Endometrium (tissue), 2 donors: ENCODE data around the gene ERFL.
"Not testable (repeated sequence)": the region's sequence is repeated elsewhere in the genome, so short reads cannot be mapped to it uniquely, and the experiment has no call there.

Experiments used
- FAIRE-seq: peaks from 2 replicates; lab custom pipeline; 2012; peaks lifted over from hg19 to GRCh38; lab: Jason Lieb, UNC
- donor health status: control.
- donor health status: control.

The ERFL gene

DNA sequence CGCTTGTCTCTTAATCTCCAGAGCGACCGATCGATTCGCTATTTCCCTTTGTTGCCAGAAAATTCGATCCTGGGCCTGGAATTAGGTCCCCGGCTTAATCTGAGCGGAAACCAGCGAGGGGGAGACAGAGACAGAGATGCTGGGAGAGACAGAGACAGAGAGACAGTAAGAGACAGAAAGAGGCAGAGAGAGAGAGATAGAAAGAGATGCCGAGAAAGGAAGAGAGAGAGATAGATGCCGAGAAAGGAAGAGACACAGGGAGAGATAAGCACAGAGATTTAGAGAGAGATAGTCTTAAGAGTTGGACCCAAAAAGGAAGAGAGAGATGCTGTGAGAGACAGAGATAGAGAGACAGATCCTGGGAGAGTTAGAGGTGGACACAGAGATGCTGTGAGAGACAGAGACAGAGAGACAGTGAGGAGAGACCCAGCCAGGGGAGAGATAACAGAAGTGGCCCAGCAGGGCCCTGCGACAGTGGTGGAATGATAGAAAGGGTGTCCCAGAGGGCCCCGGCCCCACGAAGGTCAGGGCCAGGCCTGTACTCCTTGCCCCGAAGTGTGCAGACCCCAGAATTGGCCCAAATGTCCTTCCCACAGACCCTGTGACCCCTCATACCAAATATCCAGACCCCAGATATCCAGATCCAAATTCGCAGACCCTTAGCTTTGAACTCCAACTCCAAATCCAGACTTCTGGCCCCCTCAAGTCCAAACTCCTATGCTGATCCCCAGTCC lies 1.3 kb downstream of the ERFL start:
- no peak for FAIRE-seq

DNA sequence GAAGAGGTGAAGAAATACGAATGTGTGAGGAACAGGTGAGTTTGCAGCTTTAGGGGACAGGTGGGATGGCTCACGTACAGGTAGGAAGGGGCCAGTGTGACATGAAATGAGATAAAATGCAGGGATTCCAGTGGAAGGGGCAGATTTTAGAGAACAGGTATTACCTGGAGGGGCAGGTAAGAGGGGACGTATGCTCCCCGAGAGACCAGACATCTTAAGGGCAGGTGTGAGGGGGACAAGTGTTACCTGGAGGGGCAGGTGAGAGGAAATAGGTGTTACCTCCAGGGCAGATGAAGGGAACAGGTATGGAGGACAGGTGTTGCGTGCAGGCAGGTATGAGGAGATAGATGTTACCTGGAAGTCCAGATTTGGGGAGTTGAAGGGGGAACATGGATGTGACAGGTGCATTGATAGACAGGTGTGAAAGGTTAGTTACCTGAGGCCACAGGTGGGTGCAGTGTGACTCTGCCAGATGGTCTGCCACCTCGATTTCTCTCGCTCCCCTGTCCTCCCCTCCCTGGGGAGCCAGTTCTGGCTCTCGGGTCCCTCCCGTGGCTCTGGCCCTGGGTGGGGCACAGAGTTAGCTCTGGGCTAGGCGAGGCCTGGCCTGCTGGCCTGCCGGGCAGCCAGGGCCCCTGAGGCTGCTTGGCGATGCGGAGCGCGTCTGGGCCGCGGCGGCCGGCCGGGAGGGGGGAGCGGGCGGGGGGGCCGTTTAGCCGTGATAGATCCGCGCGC lies 2.1 kb downstream of the ERFL start:
- no peak for FAIRE-seq

DNA sequence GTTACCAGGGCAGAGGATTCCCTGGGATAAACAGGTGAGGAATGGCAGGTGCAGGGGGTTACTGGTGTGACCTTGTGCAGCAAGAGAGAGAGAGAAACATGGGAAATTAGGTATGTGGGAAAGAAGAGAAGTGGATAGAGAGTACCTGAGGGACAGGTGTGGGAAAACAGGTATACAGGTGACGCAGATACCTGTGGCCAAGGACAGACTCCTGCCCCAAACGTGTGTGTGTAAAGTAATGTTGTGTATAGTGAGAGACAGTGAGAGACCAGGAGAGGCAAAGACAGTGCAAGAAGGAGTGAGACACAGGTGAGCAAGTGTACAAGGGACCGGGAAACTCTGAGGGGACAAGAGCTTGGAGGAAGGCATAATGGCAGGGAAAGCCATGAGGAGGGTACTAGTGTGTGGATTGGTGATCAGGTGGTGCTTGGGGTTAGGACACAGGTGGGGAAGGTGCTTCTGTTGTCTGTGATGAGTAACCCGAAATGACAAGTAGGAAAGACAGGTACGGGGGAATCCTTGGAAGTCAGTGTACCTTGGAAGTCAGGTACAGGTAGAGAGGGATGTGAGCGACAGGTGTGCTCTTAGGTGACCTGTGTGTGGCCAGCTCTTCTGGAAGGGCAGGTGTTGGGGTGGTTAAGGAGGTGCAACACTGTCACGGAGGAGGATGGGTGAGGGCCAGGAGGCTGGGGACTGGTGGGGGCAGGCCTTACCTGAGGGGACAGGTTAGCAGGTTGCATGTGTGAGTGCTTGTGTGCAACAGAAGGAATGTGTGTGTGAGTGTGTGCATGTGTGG lies 2.8 kb downstream of the ERFL start:
- FAIRE-seq, result no peak

DNA sequence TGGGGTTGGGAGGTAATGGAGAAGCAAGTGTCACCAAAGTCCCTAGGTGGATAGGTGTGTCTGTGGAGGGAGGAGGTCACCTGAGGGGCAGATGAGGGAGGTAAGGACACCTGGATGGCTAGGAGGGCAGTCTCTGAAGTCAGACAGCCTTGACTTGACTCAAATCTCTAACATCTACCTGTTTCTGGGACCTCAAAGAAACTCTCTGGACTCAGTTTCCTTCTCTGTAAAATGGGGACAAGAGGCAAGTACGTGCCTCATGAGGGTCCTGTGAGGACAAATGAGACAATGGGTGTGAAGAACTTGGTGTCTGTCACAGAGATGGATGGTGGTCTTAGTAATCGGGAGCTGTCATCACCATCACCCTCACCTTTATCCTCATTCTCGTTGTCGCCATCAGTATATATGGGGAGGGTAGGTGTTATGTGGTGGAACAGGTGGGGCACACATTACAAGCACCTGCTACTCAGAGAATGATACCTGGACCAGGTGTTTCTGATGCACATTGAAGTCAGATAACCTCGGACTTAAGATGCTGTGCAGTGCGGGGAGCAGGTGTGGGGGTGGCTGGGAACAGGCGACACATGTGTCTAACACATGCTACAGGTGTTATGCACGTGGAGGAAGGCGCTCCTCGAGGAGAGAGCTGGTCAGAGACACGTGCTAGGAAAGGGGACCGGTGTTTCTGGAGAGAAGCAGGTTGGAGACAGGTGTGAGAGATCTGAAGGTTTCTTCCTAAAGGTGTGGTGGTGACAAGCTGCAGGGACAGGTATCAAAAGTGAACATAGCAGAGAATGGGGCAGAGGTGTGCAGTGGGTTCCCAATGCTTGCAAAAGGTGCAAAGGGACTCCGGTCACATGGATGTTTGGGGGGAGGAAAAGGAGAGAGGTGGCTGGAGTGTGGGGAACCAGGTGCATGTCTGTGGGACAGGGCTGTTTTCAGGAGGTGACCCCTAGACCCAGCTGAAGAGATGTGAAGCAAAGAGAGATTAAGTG lies 3.8 kb downstream of the ERFL start:
- FAIRE-seq, result no peak

DNA sequence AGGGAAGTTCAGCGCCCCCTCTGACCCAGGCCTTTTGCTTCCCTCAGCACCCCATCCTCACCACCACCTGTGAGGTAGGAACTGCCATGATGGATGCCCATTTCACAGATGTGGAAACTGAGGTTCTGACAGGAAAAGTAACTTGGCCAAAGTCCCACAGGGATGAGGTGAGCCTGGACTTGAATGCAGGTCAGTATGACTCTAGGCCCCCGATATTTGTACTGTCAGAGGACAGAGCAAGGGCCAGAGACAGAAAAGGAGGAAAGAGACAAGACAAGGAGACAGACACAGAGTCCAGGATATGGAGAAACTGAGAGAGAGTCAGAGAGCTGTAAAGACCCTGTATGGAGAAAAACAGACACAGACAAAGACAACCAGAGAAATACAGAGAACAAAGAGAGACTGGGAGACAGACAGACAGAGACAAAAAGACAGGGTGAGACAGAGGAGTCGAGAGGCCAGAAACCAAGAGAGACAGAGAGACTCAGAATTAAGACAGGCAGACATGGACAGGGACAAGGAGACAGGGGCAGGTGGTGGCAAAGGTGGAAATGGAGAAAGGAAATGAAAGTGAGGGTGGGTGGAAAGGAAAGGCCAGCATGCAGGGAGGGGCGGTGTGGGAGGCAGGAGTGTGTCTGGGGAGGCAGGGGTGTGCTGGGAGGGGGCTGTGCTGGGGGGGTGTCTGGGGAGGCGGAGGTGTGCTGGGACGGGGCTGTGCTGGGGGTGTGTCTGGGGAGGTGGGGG lies 5.0 kb downstream of the ERFL start:
- FAIRE-seq, result no peak

DNA sequence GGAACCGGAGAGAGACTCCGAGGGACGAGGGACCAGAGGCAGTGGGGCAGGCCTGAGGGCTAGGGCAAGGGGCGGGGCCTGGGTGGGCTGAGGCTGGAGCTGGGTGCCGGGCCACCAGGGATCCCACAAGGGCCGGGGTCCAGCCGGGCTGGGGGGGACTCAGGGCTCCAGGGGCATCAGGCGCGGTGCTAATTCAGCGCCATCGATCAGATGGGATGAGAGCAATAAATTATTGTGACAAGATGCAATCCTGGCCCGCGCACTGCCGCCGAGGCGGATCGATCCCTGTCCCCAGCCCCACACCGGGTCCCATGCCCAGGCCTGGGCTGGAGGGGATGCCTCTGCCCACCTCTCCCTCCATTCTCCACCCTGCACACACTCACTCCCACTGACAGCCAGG lies 5.7 kb downstream of the ERFL start:
- no peak for FAIRE-seq

DNA sequence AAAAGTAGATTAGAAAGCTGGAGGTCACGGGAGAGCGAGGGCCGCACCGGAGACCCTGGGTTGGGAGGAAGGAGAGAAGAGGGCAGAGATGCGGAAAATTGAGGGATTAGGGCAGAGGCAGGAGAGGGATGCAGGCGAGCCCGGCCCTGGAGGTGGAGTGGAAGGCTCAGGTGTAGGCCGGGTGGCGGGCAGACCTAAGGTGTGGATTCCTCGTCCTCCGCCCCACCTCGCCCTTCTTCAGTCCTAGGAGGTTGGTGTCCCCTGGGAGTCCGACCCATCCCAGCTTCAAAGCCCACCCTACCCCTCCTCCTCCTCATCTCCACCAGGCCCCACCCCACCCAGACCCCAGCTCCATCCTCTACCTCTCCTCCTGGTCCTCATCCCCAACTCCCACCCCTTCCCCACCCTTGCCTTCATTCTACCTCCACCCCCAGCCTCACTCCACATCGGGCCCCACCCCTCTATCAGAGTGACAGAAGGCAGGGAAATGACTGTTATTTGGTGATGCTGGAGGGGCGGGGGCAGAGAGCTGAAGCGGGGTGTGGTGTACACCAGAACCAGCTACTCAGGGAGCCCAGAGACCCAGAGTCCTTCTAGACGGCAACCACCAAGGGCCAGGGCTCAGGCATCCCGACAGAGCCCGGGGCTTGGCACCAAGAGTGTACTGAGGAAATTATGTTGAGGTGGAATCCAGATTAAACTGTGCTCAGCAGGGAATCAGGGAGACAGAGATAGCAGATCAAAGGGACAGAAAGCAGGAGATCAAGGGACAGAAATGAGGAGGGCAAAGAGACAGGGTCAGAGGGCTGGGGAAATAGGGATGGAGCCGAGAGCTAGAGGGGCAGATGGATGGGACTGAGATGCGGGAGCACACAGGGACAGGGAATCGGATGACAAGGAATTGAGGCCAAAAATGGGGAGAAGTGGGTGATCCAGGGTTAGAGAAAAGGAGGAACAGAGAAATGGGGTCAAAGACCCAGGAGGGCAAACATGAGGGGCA lies 6.4 kb downstream of the ERFL start:
- FAIRE-seq, result no peak

DNA sequence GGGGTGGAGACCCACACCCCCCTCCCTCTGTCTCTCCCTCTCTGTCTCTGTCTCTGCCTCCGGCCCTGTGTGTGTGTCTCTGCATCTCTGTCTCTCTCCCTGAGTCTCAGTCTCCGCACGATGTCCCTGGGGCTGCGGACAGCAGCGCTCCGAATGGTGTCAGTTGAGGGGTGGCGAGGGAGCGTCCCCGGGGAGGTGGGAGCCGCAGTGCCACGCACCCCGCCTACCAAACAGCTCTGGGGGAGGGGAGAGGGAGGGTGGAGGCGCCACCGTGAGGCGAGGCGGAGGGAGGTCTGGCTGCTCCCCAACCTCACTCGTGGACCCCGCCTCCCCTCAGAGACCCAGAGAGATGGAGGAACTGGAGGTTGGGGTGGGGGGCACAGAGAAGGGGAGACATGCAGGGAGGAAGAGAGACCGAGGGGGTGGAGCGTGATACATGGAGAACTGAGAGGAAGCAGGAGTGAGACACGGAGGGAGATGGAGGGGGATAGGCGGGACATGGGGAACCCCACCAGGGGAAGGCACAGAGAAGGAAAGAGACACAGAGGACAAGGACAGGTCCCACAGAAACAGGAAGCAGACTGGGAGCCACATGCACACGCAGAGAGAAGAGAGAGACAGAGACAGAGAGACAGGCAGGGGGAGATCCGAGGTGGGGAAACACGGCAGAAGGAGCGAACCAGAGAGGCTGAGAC lies 7.2 kb downstream of the ERFL start:
- no peak for FAIRE-seq

DNA sequence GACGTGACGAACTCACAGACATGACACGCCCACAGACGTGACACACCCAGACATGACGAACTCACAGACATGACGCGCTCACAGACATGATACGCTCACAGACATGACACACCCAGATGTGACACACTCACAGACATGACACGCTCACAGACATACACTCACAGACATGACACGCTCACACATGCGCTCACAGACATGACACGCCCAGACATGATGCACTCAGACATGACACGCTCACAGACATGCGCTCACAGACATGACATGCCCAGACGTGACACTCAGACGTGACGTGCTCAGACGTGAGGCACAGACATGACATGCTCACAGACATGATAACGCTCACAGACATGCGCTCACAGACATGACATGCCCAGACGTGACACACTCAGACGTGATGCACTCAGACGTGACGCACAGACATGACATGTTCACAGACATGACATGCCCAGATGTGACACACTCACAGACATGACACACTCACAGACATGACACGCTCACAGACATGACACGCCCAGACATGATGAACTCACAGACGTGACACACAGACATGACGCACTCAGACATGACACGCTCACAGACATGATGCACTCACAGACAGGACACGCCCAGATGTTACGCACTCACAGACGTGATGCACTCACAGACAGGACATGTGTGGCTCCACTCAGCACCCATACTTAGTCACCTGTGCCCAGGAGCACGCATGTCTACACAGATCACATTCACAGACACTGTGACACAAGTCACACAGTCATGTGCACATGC lies 8.1 kb downstream of the ERFL start:
- FAIRE-seq, result no peak

DNA sequence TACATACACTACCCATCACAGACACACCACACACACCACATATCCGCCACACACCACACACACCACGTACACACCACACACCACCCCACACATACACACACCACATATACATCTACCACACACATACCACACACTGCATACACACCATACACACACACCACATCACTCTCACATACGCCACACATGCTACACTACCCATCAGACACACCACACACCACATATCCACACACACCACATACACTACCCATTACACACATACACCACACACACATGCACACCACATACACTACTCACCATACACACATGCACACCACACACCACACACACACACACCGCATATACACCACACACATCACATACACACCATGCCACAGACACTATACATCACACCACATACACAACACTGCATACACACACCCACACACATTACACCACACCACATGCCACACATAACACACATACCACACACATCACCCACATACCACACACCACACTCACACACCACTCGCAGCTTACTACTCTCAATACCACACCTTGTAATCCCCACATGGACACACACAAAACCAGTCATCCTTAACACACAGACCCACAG lies 9.5 kb downstream of the ERFL start:
- no peak for FAIRE-seq

DNA sequence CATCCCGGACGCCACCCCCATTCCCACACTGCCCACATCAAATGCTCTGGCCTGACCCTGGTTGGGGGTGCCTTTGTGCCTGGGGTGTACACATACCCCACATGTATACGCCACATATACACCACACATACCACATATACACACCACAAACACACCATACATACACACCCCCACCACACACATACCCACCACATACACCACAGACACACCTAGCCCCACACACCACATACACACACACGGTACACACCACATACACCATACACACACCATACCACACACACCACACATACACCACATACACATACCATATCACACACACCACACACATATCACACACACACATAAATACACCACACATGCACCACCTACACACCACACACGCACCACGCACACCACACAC lies 10.2 kb downstream of the ERFL start:
- FAIRE-seq, result no peak

DNA sequence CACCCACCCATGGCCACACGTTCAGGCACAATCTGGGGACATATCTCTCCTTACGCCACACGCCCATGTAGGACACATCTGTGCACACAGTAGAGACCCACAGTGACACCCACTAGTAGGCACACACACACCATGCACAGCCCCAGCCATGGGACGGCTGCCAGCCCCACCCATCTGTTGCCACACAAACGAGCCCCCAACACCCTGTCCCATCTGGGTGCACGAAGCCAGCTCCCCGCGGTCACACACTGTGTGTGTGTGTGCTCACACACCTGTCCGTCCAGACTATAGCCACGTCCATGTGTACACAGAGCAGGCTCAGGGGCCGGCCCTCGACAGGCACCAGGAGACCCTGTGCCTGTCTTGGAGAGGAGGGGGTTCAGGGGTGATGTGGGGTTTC lies 10.6 kb downstream of the ERFL start:
- no peak for FAIRE-seq

DNA sequence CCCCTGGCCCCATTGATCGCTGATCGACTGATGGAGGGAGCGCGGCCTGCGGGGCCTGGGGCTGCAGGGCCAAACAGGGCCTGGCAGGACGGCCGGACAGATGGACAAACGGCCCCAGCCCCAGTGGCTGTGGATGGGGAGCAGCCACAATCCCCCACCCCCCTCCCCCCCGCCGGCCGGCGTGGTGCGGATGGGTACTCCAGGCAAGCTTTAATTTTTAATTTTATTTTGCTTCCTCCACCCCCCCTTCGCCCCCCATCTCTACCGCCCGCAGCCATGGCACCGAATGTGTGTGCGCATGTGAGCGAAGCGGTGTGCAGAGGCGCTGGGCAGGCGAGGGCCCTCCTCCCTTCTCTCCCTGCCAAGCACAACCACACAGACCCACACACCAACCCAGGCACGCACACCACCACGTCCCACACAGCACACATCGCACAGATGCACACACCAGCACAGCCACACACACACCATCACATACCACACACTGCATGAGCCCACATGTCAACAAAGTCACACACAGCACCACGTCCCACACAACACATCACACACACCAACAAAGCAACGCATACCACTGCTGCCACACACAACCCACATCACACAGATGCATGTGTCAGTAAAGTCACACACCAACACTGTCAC lies 12.4 kb downstream of the ERFL start:
- FAIRE-seq, result no peak

DNA sequence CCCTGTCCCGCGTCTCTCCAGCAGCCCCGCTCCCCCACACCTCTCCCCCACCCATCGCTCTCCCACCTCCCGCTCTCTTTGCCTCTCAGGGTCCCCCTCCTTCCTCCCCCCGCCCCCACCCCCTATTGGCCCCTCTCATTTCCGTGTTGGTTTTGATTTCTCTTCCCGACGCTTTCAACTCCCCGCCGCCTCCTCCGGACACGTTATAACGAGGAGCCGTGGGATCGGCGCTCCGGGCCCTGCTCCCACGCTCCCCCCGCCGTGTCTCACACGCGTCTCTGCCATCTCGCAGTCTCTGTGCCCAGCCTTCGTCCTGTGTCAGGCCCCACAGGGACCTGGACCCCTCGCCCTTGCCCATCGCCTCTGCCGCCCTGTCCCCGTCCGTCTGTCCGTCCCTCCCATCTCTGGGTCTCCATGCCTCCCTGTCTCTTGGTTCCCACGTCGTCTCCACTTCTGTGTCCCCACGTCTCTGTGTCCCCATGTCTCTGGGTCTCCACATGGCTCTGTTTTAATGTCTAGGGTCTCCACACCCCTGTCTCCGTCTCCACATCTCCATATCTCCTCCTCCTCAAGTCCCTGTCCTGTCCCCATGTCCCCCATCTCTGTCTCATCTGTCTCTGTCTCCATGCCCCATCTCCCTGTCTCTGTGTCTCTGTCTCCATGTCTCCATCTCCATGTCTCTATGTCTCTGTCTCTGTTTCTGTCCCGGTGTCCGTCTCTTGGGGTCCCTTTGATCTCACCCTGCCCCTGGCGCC lies 13.1 kb downstream of the ERFL start:
- no peak for FAIRE-seq

DNA sequence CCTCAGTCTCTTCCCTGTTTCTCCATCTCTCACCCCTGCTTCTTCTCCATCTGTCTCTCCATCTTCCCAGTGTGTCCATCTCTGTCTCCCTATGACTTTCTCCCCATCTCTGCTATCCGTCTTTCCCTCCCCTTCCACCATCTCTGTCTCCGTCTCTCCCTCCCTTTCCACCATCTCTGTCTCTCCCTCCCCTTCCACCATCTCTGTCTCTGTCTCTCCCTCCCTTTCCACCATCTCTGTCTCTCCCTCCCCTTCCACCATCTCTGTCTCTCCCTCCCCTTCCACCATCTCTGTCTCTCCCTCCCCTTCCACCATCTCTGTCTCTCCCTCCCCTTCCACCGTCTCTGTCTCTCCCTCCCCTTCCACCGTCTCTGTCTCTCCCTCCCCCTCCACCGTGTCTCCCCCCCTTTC lies 13.8 kb downstream of the ERFL start:
- FAIRE-seq, result not testable (repeated sequence)

DNA sequence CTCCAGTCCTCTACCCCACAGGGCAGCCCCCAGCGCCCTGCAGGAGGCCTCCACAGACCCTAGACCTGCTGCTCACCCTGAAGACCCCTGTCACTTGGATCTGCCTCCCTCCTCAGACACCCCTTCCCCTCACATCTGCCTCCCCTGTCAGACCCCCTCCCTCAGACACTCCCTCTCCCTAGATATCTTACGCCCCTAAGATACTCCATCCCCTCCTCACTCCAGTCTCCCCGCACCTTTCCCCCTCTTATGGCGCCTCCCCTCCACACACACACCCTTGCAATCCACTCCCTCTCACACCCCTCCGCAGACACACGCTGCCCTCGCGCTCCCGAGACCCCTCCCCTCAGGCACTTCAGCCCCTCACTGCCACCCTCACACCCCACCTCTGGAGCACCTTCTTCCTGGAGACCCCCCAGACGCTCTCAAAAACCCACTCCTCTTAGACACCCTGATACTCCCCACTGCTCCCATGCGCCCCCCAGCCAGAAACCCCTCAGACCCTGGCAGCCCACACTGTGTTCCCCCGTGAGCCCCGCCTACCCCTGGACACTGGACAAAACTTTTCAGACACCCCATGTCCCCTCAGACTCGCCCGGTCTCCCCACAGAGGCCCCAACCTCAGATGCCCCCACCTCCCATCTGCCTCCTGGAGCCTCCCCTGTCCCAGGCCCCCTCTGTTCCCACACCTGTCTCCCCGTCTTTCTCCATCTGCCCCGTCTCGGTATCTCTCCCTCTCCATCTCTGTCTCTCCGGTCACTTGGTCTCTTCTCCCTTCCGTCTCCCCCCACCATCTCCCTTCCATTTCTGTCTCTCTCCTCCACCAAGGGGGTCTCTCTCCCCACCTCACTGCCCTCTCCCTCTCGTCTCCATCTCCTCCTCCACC lies 14.5 kb downstream of the ERFL start:
- FAIRE-seq, result no peak
